Hippocampal formation (tissue), 2 donors: ENCODE results near the gene ZNF507.

Experiments used
- DNase-seq, 2 donors: peaks; one replicate each; lab custom pipeline; 2025; lab: John Stamatoyannopoulos, UW

Gene ZNF507

DNA sequence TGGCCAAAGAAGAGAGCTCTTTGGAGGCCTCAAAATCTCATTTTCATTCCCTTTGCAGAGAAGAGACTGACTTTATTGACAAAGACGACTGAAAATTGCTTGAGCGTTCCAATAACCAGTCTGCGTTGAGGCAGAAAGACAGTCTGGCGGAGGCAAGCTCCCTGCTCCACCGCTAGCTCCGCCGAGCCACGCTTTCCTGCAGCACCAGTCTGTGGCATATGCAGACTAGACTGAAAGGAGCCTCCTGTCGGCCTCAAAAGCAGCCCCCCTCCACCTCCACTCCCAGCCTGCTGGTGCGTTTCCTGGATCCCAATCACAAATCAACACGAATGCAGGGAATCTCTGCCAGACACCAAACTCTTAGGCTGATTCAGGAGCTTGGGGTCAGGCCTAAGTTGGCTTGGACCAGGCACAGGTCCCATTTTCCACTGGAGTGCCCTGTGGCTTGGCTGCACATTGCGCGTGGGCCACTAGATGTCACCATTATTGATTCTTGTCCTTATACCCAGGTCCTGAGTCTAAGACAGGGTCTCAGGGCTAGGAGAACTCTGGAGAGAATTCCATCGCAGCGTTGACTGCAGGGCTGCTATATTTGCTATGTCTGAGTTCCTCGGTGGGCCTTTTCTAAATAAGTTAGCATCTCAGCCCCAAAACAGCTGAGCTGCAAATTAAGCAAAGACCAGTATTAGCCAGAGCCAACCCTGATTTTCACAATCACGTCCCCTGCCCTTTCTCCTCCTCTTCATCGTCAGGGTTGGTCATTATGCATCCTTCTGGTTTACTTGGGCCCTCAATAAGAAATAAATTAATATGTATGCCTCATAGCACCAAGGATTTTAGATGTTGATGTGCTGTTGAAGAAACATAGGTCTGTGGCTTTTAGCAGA lies 5.2 kb upstream of the ZNF507 start:
- peak; percentile 45 to 53 for DNase-seq

GRCh38 chr19:32342695-32343094 lies 2.7 kb upstream of the ZNF507 start:
- no peak for DNase-seq

- DNase-seq = no peak
Measured at GRCh38 chr19:32343550-32344262, 1.7 kb upstream of the ZNF507 start.

DNA sequence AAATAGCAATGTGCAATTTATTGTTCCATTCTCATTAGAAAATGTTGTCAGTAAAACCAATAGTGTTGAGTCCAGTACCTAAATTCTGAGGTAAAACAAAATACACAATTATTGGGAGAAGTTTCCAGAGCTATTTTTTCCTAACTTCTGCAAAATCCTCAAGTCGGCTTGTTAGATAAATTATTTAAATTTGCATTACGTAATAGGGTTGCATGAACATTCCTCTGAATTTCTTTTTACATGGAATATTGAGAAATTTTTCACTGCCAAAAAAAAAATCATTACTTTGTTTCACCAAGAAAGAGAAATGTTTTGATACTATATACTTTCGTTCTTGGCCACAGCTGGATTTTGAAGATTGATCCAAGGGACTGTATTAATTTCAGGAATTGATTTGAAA lies 1.5 kb downstream of the ZNF507 start:
- no peak for DNase-seq

DNA sequence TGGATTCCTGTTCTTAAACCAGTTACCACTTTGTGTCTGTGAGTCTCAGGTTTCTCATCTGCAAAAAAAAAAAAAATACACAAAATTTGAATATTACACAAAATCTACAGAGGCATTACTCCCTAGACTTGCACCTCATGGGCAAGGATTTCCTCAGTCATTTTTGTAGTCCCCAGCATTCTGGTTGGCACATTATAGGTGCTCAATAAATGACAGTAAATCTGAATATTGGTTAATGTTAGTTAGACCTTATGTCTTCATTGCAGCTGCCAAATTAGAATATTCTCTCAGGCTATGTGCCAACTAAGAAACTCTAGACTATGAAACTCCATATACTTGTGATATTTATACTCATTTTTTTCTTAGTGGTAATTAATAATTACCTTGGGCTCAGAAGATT lies 2.2 kb downstream of the ZNF507 start:
- DNase-seq = no peak

- DNase-seq = no peak
Measured at GRCh38 chr19:32349051-32349450, 3.6 kb downstream of the ZNF507 start.

GRCh38 chr19:32349724-32350470 lies 4.5 kb downstream of the ZNF507 start:
- DNase-seq = no peak

DNA sequence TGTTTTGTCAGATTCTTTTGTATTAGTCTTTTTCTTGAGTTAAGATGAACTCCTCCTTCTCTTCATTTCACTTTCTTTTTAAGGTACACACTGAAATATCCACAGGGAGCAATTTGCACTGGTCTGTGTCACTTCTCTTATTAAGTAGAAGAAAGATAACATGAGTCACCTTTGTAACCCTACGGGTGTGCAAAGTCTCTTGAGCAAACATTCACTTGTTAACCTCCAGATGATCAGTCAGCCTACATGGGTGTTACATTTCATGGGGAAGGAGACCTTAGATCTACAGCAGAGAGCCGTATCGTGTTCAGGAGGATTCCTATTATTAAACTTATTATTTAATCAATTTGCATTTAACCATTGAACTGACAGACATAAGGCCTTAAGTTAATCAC lies 5.1 kb downstream of the ZNF507 start:
- DNase-seq = no peak

DNA sequence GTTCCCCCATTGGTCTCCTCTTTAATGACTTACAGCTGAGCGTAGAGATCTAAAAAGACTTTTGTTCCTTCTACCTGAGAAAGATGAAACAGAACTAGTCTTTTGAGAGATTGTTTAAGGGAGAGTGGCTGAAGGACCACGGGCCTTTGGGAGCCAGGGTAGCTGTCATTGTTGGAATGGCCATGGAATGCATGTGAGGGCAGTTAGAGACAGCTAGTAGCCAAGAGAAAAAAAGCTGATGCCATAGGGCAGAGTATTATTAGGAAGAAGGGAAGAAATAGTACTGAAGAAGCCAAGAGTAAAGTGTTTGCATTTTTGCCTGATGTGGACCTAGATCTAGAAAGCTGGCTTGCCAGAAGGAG lies 5.6 kb downstream of the ZNF507 start:
- DNase-seq = no peak

DNA sequence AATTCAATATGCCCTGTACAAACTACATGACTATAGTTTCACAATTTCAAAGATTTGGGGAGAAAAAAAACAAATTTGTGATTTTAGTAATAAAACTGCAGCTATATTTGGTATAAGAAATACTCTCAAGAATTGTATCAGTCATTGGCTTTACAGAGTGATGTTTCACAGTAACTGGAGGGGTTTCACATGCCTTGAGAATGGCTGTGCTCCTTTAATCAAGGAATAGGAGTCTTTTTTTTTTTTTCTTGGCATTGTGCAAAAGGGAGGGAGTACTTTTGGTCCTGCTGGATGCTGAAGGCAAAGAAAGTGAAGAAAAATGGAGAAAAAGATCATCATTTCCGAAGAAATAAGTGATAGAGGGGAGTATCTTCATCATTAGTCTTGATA lies 6.8 kb downstream of the ZNF507 start:
- DNase-seq = no peak

DNA sequence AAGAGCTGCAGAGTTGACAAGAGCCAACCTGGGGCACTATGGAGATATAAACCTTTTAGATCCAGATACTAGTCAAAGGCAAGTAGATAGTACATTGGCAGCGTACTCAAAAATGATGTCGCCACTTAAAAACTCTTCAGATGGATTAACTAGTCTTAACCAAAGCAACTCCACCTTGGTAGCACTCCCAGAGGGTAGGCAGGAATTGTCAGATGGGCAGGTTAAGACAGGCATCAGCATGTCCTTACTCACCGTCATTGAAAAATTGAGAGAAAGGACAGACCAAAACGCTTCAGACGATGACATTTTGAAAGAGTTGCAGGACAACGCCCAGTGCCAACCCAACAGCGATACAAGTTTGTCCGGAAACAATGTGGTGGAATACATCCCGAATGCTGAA lies 8.9 kb downstream of the ZNF507 start:
- DNase-seq = no peak

GRCh38 chr19:32355309-32355708 lies 9.9 kb downstream of the ZNF507 start:
- no peak for DNase-seq

- no peak for DNase-seq
Measured at GRCh38 chr19:32357720-32358119, 12.3 kb downstream of the ZNF507 start.

DNA sequence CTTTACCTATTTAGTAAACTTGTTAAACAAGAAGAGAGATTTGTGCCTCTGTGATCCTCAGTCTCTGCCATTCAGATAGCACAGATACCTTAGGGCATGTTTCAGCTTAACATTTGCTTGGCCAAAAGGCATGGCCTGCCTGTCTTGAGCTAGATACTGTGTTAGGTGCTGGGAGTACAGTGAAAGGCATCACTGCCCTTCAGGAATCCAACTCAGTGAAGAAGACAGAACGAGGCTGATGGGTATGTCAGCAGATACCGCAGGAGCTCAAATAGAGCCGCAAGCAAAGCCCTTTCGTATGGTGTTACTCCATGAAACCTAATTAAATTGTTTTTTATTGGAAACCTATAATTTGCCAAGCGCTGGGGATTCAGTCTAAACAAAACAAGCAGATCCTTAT lies 12.9 kb downstream of the ZNF507 start:
- no peak for DNase-seq

- no peak for DNase-seq
Measured at GRCh38 chr19:32359581-32359980, 14.2 kb downstream of the ZNF507 start.

GRCh38 chr19:32361574-32362317 lies 16.3 kb downstream of the ZNF507 start:
- no peak for DNase-seq

DNA sequence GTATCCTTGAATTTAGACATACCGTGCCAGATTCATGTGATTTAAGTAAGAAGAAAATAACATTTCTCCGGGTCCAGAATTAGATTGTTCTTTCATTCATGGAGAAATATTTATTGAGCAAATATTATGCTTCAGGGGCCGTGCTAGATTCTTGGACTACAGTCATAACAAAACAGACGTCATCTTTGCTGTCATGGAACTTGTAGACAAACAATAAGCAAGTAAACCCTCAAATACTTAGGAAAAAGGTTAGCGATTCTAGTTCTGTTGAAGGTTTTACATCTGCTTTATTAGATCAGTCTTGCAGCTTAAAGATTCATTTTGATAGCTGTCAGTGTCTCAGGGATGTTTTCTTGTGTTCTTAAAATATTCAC lies 16.9 kb downstream of the ZNF507 start:
- DNase-seq = no peak

DNA sequence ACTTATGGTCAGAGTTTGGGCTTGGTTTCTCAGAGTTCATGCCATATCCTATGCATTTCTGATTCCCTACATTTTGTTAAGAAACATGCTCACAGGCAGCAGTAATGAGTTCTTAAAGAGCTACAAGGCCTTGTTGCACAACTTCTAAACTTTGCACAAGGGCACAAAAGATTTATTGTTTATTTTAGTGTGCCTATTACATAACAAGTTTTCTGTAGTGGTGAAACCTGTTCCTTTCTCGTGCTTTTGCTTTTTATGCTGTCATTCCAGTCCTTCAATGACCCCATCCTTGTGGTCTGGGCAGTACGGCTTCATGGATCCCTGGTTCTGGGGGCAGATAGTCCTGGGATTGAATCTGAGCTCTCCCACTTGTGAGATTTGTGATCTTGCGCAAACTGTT lies 17.8 kb downstream of the ZNF507 start:
- peak in 1 of 2 donors; percentile 53 for DNase-seq

DNA sequence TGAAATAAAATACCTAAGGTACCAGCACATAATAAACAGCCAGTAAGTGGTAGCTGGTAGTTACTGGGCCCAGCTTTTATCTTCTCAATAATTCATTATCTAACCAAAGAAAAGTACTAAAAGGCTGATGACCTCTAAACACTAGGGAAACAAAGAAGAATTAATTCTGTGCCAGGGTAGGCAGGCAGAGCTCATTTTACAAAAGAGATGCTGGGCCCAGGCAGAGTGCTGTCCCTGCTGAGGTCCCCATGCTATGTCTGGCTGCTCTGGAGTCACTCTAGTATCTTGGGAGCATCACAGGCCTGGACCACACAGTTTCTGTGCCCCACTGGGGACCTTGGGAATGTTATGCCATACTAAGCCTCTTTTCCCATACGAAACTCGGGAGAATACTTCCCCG lies 18.2 kb downstream of the ZNF507 start:
- DNase-seq = peak in 1 of 2 donors; percentile 22

DNA sequence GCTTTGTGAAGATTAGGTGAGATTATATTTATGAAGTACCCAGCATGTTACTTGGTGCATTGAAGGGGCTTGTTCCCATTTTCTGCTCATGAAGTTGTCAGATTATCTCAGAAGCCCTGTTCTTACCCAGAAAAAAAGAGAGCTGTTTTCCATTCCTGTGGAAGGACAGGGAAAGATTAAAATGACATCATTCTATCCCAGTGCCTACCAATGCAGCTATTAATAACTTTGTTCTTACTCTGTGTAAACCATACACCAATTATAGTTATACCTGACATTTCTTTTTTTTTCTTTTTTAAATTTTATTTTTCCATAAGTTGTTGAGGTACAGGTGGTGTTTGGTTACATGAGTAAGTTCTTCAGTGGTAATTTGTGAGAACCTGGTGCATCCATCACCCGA lies 18.6 kb downstream of the ZNF507 start:
- no peak for DNase-seq

GRCh38 chr19:32367063-32367462 lies 21.7 kb downstream of the ZNF507 start:
- DNase-seq = no peak

DNA sequence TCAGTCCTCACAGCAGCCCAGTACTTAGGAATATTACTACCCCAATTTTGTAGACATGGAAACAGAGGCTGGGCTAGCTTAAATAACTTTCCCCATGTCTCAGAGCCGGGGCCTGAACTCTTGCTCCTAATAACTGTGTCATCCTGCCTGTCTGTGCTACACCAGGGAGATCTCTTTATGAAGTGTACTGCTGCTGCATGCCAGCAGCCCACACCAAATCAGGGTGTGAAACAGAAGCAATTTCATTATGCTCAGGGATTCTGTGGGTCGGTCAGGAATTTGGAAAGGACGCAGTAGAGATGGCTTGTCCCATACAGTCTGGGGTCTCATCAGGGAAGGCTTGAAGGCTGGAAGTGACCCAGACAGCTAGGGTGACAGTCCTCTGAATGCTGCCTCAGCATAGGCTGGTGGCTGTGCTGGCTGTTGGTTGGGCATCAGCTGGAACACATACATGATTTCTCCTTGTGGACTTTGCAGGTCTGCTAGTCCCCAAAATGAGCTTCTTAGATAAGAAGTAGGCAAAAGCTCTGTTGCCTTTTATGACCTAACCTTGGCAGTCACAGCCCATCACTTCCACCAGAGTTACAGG lies 22.6 kb downstream of the ZNF507 start:
- DNase-seq = no peak
